ENCODE data around the gene NUCKS1. TPM values are rescaled to one million over a fixed set of nuclear protein-coding genes. Genes with fewer than 3 reads are reported as not detected.

NUCKS1 gene
- total RNA-seq, 1 experiment from 2014 or later, result 237 TPM

- H3K9me2 ChIP-seq (ENCODE audit: insufficient read depth), result no peaks in the 10 kb centered on the region
- no peaks in the 10 kb centered on the region for H3K27me3 ChIP-seq (ENCODE audit: insufficient read depth, low read length)
- TF ChIP-seq FOSL1 (IDR thresholded peaks at IDR 0.05; ENCODE audit: low read depth), result no peak
- TF ChIP-seq REST (IDR thresholded peaks at IDR 0.05; ENCODE audit: low read depth), result no peak
- no peak for TF ChIP-seq ZFX (IDR thresholded peaks at IDR 0.05)
- no peak for TF ChIP-seq ELF1 (IDR thresholded peaks at IDR 0.05; ENCODE audit: borderline replicate concordance, low read depth)
- no peak for TF ChIP-seq EGR1 (IDR thresholded peaks at IDR 0.05; ENCODE audit: low read depth)
- no peak for TF ChIP-seq POLR2A (IDR thresholded peaks at IDR 0.05; ENCODE audit: borderline replicate concordance, extremely low read depth, insufficient read depth, insufficient read length)
- no peak for TF ChIP-seq CBX3 (IDR thresholded peaks at IDR 0.05; ENCODE audit: low read depth)
- no peak for TF ChIP-seq CEBPB (IDR thresholded peaks at IDR 0.05; ENCODE audit: low read depth)
- no peak for TF ChIP-seq CTCF (IDR thresholded peaks at IDR 0.05 in 2 of 3, conservative IDR thresholded peaks at IDR 0.05 in 1 of 3; ENCODE audit: borderline replicate concordance in 1 of 3, insufficient read depth in 1 of 3, low read depth in 2 of 3, low read length in 2 of 3)
- no peak for TF ChIP-seq SIN3A (IDR thresholded peaks at IDR 0.05; ENCODE audit: low read depth)
- TF ChIP-seq JUND (IDR thresholded peaks at IDR 0.05), result no peak
- H3K9ac ChIP-seq (ENCODE audit: low read length), result peak overlapping the region; percentile 52
- no peak for DNase-seq (ENCODE audit: low read depth, low spot score)
- no peaks in the 10 kb centered on the region for H4K20me1 ChIP-seq (ENCODE audit: insufficient read depth)
- CTCF ChIA-PET, result interaction anchor here (0.6 to 2.5 kb wide), 3 partner anchors 48 to 314 kb away, joined by 3 to 9 read pairs (median 5); no protein-coding TSS in a partner anchor
- H2AFZ ChIP-seq (ENCODE audit: low read depth, low read length, poor library complexity, severe bottlenecking), result no peak overlapping the region
- no TSS peak for BruUV-seq (replicated peaks)
- H3K36me3 ChIP-seq (ENCODE audit: control insufficient read depth in 1 of 2, insufficient read depth in 2 of 2, low read length in 2 of 2), result no peaks in the 10 kb centered on the region
- H3K79me2 ChIP-seq (ENCODE audit: insufficient read depth, low read length), result no peaks in the 10 kb centered on the region; the same call in 1 of the 2 replicates
- RAD21 ChIA-PET (ENCODE audit: low non-redundant PET in 1 of 2, low total read pairs in 2 of 2, uncharacterized antibody in 2 of 2, unreplicated experiment in 2 of 2), result no interaction called here
- H3K4me2 ChIP-seq (ENCODE audit: low read length), result peak overlapping the region; percentile 81; the same call in 1 of the 2 replicates
- intact Hi-C loops (cut with micrococcal nuclease), result no loop called here
- H3K4me3 ChIP-seq (replicated peaks in 1 of 2; ENCODE audit: low read depth in 1 of 2, low read length in 2 of 2), result no peak overlapping the region
- peaks cover 29 to 45% of the 10 kb centered on the region in 2 experiments for H3K4me1 ChIP-seq (ENCODE audit: control insufficient read depth in 1 of 2, insufficient read depth in 2 of 2, low read length in 2 of 2)
- no peak for ATAC-seq
- no peaks in the 10 kb centered on the region for H3K9me3 ChIP-seq (ENCODE audit: control insufficient read depth in 1 of 2, insufficient read depth in 1 of 2, low read depth in 1 of 2, low read length in 2 of 2)
- POLR2A ChIA-PET, result no interaction called here
- H3K27ac ChIP-seq (ENCODE audit: low read depth, low read length), result peak overlapping the region; percentile 4; the same call in 1 of the 2 replicates
These were observed 86.6 kb downstream of the NUCKS1 start for GRCh38 chr1:205663286-205663936.

Other genes with a start within 250 kb of the NUCKS1 start
- 32.0 TPM for gene CDK18, start 245.5 kb downstream of the NUCKS1 start, total RNA-seq (2021; ENCODE audit: unreplicated experiment)
- 46.2 TPM for gene ELK4, start 118.2 kb downstream of the NUCKS1 start, total RNA-seq (2021; ENCODE audit: unreplicated experiment)
- gene SLC45A3, start 69.7 kb downstream of the NUCKS1 start, total RNA-seq (2021; ENCODE audit: unreplicated experiment), result 12.3 TPM
- gene RAB29, start 25.3 kb upstream of the NUCKS1 start, total RNA-seq (2021; ENCODE audit: unreplicated experiment), result 17.7 TPM
- 35.9 TPM for gene SLC41A1, start 63.0 kb upstream of the NUCKS1 start, total RNA-seq (2021; ENCODE audit: unreplicated experiment)
- gene PM20D1, start 100.0 kb upstream of the NUCKS1 start, total RNA-seq (2021; ENCODE audit: unreplicated experiment), result not detected
- not detected for gene SLC26A9, start 193.3 kb upstream of the NUCKS1 start, total RNA-seq (2021; ENCODE audit: unreplicated experiment)